IPS-18a (cell line): ENCODE results near the gene CCDC80.
A peak's percentile ranks its signal among the peaks of the same experiment; 100 is the strongest.

ENCODE experiments used
- H3K27ac ChIP-seq: one replicate; pipeline ENCODE4 v1.5.1; 2013; ENCODE audit warnings: low read length
- H3K27me3 ChIP-seq: one replicate; pipeline ENCODE4 v1.6.1; 2013; ENCODE audit warnings: mild to moderate bottlenecking, low read length; ENCODE audit not compliant: control insufficient read depth, insufficient read depth
- H3K36me3 ChIP-seq: one replicate; pipeline ENCODE4 v1.6.1; 2013; ENCODE audit warnings: low read depth, low read length; ENCODE audit not compliant: control insufficient read depth
- H3K4me1 ChIP-seq: one replicate; pipeline ENCODE4 v1.6.1; 2013; ENCODE audit warnings: low read depth, low read length; ENCODE audit not compliant: control insufficient read depth
- H3K4me3 ChIP-seq: one replicate; pipeline ENCODE4 v1.5.1; 2013; ENCODE audit warnings: low read length
- H3K9ac ChIP-seq: one replicate; pipeline ENCODE4 v1.6.1; 2013; ENCODE audit warnings: mild to moderate bottlenecking, low read length, moderate library complexity
- H3K9me3 ChIP-seq: one replicate; pipeline ENCODE4 v1.6.1; 2013; ENCODE audit warnings: low read depth, low read length; ENCODE audit not compliant: control insufficient read depth

CCDC80 gene, protein sequence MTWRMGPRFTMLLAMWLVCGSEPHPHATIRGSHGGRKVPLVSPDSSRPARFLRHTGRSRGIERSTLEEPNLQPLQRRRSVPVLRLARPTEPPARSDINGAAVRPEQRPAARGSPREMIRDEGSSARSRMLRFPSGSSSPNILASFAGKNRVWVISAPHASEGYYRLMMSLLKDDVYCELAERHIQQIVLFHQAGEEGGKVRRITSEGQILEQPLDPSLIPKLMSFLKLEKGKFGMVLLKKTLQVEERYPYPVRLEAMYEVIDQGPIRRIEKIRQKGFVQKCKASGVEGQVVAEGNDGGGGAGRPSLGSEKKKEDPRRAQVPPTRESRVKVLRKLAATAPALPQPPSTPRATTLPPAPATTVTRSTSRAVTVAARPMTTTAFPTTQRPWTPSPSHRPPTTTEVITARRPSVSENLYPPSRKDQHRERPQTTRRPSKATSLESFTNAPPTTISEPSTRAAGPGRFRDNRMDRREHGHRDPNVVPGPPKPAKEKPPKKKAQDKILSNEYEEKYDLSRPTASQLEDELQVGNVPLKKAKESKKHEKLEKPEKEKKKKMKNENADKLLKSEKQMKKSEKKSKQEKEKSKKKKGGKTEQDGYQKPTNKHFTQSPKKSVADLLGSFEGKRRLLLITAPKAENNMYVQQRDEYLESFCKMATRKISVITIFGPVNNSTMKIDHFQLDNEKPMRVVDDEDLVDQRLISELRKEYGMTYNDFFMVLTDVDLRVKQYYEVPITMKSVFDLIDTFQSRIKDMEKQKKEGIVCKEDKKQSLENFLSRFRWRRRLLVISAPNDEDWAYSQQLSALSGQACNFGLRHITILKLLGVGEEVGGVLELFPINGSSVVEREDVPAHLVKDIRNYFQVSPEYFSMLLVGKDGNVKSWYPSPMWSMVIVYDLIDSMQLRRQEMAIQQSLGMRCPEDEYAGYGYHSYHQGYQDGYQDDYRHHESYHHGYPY

DNA sequence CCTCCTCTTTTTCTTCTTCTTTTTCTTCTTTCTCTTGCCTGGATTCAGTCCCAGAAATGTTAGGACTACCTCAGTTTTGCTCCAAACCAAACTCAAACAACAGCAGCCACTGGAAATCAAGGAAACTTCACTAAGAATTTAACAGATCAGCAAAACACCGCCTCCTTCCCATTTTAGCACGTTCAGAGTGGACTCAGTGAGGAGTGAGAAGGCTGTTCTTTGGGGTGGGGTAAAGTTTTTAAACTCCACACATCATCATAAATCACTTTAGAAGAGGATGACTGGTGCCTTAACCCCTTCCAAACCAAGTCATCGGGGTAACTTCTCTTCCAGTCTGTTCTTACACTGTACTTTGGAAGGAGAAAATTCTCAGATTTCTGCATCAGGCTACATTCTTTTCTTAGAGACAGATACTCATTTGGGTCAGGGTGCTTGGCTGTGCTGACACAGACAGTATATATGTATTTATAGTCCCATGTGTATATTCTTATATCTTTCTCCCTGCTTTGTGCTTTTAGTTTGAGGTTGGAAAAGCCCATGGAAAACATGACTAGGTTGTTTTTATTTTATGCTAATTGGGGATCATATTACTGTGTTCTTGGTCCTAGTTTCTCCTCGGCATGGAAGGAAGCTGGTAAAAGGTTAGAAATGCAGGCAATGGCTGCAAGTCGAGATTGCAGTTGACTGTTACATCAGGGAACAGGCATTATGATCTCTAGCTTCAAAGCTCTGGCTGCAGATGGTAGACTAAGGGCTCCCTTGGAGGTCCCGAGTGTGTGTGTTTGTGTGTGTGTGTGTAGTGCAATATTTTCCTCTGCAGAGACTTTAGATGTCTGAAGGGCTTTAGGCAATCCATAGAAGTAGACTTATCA lies at the start of gene CCDC80:
TSS of gene CCDC80 (minus strand) at position 214 of the 872 bp plus-strand sequence. CDS start 1,238 bp downstream, outside the sequence.
- Histone ChIP-seq H3K9me3 (no peaks in the 10 kb centered on the region), H3K4me3 (peak within 1 kb of the TSS; percentile 26), H3K27ac (peak within 1 kb of the TSS; percentile 42), H3K27me3 (no peaks in the 10 kb centered on the region), H3K9ac (peak within 1 kb of the TSS; percentile 42), H3K4me1 (peaks cover 38% of the 10 kb centered on the region), H3K36me3 (no peaks in the 10 kb centered on the region)

- no peaks in the 10 kb centered on the region for H3K9me3 ChIP-seq
These were observed 49.0 kb upstream of the CCDC80 start for GRCh38 chr3:112689989-112690388.

GRCh38 chr3:112689385-112689784 lies 48.4 kb upstream of the CCDC80 start:
- Histone ChIP-seq H3K27ac (no peak overlapping the region), H3K27me3 (no peaks in the 10 kb centered on the region), H3K4me3 (no peak overlapping the region), H3K36me3 (no peaks in the 10 kb centered on the region), H3K4me1 (peaks cover 15% of the 10 kb centered on the region), H3K9ac (no peak overlapping the region), H3K9me3 (no peaks in the 10 kb centered on the region)

More at GRCh38 chr3:112689989-112690388, 49.0 kb upstream of the CCDC80 start:
- Histone ChIP-seq H3K4me3 (no peak overlapping the region), H3K4me1 (peaks cover 15% of the 10 kb centered on the region), H3K9ac (no peak overlapping the region), H3K36me3 (no peaks in the 10 kb centered on the region), H3K27ac (no peak overlapping the region), H3K27me3 (no peaks in the 10 kb centered on the region)

- Histone ChIP-seq H3K4me1 (peaks cover 15% of the 10 kb centered on the region), H3K27me3 (no peaks in the 10 kb centered on the region), H3K9ac (no peak overlapping the region), H3K4me3 (no peak overlapping the region), H3K9me3 (no peaks in the 10 kb centered on the region), H3K36me3 (no peaks in the 10 kb centered on the region), H3K27ac (no peak overlapping the region)
These were observed 47.9 kb upstream of the CCDC80 start for GRCh38 chr3:112688819-112689218.

DNA sequence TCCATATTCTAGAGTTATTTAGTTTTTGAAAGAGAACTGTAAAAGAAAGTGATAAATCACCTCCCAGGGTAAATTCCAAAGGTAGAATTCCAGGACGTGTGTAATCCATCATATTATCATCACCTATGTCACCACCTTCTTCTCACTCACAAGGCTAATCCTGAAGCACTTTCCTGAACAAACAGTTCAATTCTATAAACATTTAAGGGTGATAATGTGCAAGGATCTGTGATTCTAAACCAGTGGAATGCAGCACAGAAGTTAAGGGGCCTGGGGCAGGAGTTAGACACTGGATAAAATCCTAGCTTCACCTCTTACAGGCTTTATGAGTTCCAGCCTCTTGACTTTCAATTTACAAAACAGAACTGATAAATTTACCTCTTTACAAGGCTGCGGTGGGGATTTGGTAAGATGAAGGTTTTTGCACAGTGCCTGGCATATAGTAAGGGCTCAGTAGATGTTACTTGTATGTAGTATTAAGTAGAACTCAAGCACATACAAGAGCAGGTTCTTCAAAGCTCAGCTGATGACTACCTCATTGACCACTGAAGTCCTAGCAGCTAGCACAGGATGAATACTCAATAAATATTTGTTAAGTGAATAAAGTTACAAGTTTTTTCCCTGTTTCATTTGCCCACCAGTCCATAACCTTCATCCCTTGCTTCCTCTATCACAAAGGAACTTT lies 47.3 kb upstream of the CCDC80 start:
- H3K36me3 ChIP-seq: no peaks in the 10 kb centered on the region
- H3K4me3 ChIP-seq: no peak overlapping the region
- H3K9ac ChIP-seq: no peak overlapping the region
- H3K4me1 ChIP-seq: peaks cover 15% of the 10 kb centered on the region
- H3K27me3 ChIP-seq: no peaks in the 10 kb centered on the region
- H3K9me3 ChIP-seq: no peaks in the 10 kb centered on the region
- no peak overlapping the region for H3K27ac ChIP-seq

DNA sequence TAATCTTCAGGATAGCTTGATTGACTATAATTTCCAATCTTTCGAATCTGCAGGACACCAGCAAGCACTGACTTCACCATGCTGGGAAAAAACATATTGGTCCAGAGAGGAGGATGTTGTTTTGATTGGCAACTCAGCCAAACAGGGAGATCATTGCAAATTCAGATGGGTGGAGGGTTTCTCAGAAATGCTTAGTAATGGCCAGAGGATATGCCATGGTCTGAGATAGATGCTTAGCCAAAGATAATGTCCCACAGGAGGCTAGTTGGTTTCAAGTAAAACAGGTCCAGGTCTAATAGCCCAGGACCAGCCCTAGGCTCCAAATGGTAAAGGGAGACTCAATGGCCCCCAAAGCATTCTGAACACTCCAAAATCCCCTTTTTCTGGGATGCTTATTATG lies 46.7 kb upstream of the CCDC80 start:
- Histone ChIP-seq H3K4me3 (no peak overlapping the region), H3K9ac (no peak overlapping the region), H3K9me3 (no peaks in the 10 kb centered on the region), H3K27ac (no peak overlapping the region), H3K36me3 (no peaks in the 10 kb centered on the region), H3K4me1 (peaks cover 15% of the 10 kb centered on the region), H3K27me3 (no peaks in the 10 kb centered on the region)

GRCh38 chr3:112687211-112687610 lies 46.3 kb upstream of the CCDC80 start:
- H3K9ac ChIP-seq: no peak overlapping the region
- no peak overlapping the region for H3K27ac ChIP-seq
- H3K9me3 ChIP-seq: no peaks in the 10 kb centered on the region
- no peaks in the 10 kb centered on the region for H3K36me3 ChIP-seq
- H3K4me1 ChIP-seq: peaks cover 15% of the 10 kb centered on the region
- no peaks in the 10 kb centered on the region for H3K27me3 ChIP-seq
- no peak overlapping the region for H3K4me3 ChIP-seq

DNA sequence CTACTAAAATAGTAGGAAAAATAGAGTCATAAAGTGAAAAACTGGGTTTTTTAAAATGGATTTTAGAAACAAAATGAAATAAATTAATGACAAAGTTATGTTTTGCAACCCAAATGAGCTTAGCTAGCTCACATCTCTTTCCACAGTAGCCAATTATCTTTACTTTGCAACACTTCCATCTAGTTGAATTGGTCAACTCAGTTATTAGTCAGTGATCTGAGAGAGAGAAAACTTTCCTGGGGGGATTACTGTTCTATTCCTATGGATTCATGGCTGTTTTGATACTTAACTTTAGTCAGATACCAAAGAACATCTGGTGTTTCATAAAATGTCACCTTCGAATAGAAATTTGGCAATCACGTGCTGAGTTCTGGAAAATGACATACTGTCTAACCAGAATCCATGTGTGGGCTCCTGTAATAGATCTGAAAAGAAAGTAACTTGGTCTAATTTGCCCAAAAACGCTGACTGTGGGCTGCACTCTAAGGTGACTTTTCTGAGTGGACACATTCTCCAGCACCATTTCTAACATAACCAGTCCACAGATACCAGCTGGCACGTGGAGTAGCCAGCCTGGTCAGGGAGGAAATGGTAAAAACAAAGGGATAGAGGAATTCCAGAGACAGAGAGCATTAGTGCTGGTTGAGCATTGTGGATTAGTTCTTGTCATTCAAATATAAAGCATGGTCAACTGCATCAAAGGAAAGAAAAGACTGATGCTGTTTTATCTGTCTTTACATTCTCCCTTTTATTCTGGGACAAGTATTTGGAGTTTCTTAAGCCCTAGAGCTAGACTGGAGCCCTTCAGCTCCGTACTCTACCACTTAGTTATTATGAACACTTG lies 45.2 kb upstream of the CCDC80 start:
- H3K4me1 ChIP-seq: peaks cover 15% of the 10 kb centered on the region
- no peak overlapping the region for H3K9ac ChIP-seq
- H3K9me3 ChIP-seq: no peaks in the 10 kb centered on the region
- H3K4me3 ChIP-seq: no peak overlapping the region
- no peaks in the 10 kb centered on the region for H3K27me3 ChIP-seq
- H3K36me3 ChIP-seq: no peaks in the 10 kb centered on the region
- no peak overlapping the region for H3K27ac ChIP-seq

DNA sequence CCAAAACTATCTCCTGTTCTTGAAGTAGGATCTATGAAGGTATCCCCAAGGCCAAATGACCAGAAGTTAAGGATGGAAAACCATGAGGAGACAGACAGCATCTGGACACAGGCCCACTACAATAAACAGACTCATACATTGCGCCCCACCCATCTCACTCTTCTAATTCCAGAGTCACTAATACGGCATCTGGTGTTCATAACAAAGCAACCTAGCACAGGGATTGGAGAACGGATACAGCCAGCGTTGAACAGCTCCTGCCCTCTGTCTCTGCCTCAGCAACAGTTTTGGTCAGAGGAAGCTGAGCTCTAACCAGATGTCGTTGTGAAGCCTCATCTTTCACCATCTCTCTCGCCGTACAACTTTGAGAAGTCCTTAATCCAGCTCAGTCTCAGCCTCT lies 44.5 kb upstream of the CCDC80 start:
- H3K9ac ChIP-seq: no peak overlapping the region
- H3K27me3 ChIP-seq: no peaks in the 10 kb centered on the region
- peaks cover 15% of the 10 kb centered on the region for H3K4me1 ChIP-seq
- H3K4me3 ChIP-seq: no peak overlapping the region
- no peaks in the 10 kb centered on the region for H3K36me3 ChIP-seq
- no peaks in the 10 kb centered on the region for H3K9me3 ChIP-seq
- no peak overlapping the region for H3K27ac ChIP-seq

DNA sequence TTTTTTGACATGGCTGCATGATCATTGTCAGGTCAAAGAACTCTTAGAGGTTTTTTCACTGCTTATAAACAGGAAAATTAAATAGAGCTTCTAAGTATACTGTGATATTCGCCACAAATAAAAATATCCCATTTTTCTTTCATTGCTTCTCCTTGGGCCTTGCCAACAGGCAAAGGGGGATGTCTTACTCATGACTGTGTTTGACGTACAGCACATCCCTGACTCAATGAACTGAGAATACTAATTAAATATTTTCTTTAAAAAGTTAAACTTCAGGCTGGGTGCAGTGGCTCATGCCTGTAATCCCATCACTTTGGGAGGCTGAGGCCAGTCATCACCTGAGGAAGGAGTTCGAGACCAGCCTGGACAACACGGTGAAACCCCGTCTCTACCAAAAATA lies 41.4 kb upstream of the CCDC80 start:
- no peak overlapping the region for H3K9ac ChIP-seq
- H3K9me3 ChIP-seq: no peaks in the 10 kb centered on the region
- H3K27me3 ChIP-seq: no peaks in the 10 kb centered on the region
- no peaks in the 10 kb centered on the region for H3K36me3 ChIP-seq
- no peak overlapping the region for H3K4me3 ChIP-seq
- H3K27ac ChIP-seq: no peak overlapping the region
- peaks cover 15% of the 10 kb centered on the region for H3K4me1 ChIP-seq
